ENCODE measurements around the gene KCNMA1. TPM values are rescaled to one million over a fixed set of nuclear protein-coding genes. Genes with fewer than 3 reads are reported as not detected.

Gene KCNMA1
- total and polyA plus RNA-seq, 10 donors: 9.3 to 114 (median 51.5) TPM

DNA sequence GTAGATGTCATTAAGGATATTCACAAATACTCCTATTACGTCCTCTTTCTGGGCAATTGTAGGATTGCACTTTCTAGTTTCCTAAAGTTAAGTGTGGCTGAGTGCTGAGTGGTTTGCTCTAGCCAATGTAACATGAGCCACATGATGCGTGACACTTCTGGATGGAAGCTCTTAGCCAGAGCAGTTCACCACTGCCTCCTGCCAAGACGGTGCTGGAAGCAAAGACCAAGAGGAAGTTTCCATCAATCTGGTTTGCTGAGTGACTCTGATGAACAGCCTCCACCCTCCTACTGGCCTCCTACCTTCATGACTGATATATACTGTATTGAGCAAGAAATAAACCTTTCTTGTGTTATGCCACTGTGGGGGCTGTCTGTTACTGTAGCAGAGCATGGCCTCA is 318.1 kb downstream of the KCNMA1 start:
- Histone ChIP-seq H3K4me1 (no peaks in the 10 kb centered on the region), H3K4me3 (no peak overlapping the region), H3K27me3 (replicated peaks in 1 of 7) (no peaks in the 10 kb centered on the region), H3K27ac (no peak overlapping the region), H3K9me3 (no peaks in the 10 kb centered on the region), H3K36me3 (no peaks in the 10 kb centered on the region)
- no peak for TF ChIP-seq POLR2AphosphoS5 (IDR thresholded peaks at IDR 0.05)
- no peak for TF ChIP-seq POLR2A (IDR thresholded peaks at IDR 0.05)
- TF ChIP-seq, protein P1, sequence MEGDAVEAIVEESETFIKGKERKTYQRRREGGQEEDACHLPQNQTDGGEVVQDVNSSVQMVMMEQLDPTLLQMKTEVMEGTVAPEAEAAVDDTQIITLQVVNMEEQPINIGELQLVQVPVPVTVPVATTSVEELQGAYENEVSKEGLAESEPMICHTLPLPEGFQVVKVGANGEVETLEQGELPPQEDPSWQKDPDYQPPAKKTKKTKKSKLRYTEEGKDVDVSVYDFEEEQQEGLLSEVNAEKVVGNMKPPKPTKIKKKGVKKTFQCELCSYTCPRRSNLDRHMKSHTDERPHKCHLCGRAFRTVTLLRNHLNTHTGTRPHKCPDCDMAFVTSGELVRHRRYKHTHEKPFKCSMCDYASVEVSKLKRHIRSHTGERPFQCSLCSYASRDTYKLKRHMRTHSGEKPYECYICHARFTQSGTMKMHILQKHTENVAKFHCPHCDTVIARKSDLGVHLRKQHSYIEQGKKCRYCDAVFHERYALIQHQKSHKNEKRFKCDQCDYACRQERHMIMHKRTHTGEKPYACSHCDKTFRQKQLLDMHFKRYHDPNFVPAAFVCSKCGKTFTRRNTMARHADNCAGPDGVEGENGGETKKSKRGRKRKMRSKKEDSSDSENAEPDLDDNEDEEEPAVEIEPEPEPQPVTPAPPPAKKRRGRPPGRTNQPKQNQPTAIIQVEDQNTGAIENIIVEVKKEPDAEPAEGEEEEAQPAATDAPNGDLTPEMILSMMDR (IDR thresholded peaks at IDR 0.05 in 8 of 11, conservative IDR thresholded peaks at IDR 0.05 in 3 of 11): no peak
- intact Hi-C loops (cut with DNase I; ENCODE audit: low total_unique reads): no loop called here
- WGBS, 5 donors: 65 to 76% (median 71%) methylated on average over 3 of the region's 3 CpGs
- DNase-seq: no peak

DNA sequence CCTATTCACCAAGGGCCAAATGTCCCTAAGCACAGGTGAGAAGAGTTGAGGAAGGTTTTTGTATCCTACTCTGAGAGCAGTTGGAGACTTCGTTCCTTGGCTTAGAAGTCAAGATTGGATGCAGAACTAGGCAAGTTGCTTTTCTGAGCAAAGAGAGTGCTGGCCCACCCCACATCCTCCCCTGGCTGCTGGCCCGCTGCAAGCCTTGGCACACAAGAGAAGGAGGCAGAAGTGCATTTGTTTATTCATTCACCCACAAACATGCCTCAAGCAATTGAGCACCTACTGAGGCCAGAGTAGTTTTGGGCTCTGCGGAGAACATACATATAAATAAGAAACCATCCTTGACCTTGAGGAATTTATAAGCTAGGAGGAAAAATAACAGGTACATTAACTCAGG is 318.9 kb downstream of the KCNMA1 start:
- H3K27me3 ChIP-seq (replicated peaks in 1 of 7): no peaks in the 10 kb centered on the region
- H3K9me3 ChIP-seq: no peaks in the 10 kb centered on the region
- no peak overlapping the region for H3K4me3 ChIP-seq
- no peak overlapping the region for H3K27ac ChIP-seq
- DNase-seq: no peak
- no peaks in the 10 kb centered on the region for H3K4me1 ChIP-seq
- intact Hi-C loops (cut with DNase I; ENCODE audit: low total_unique reads): no loop called here
- TF ChIP-seq POLR2A (IDR thresholded peaks at IDR 0.05): no peak
- TF ChIP-seq, protein P1 (IDR thresholded peaks at IDR 0.05 in 8 of 11, conservative IDR thresholded peaks at IDR 0.05 in 3 of 11): no peak
- TF ChIP-seq POLR2AphosphoS5 (IDR thresholded peaks at IDR 0.05): no peak
- 82 to 95% (median 88%) methylated on average over 3 of the region's 3 CpGs for WGBS, 5 donors
- no peaks in the 10 kb centered on the region for H3K36me3 ChIP-seq

DNA sequence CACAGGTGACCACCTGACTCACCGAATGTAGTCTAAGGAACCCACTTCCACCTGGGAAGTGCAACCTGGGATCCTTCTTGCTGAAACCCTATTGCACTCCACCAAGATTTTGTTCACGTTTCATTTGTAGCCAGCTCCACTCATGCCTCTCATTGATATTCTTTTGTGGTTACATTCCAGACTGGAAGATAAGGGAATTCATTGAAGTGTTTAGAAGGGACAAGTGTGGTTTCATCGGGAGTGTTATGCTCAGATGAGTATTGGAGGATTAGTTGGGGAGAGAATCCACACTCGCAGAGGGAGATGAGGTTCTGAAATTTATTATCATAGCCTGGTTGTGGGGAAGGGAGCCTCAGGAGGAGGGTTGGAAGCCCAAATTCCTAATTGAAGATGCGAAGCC is 320.4 kb downstream of the KCNMA1 start:
- no peaks in the 10 kb centered on the region for H3K4me1 ChIP-seq
- no peaks in the 10 kb centered on the region for H3K36me3 ChIP-seq
- intact Hi-C loops (cut with DNase I; ENCODE audit: low total_unique reads): no loop called here
- H3K27ac ChIP-seq: no peak overlapping the region
- no peaks in the 10 kb centered on the region for H3K27me3 ChIP-seq (replicated peaks in 1 of 7)
- no peaks in the 10 kb centered on the region for H3K9me3 ChIP-seq
- WGBS, 5 donors: 69 to 88% (median 84%) methylated on average over 5 of the region's 5 CpGs
- no peak for DNase-seq
- TF ChIP-seq POLR2A (IDR thresholded peaks at IDR 0.05) (no peak), POLR2AphosphoS5 (IDR thresholded peaks at IDR 0.05) (no peak)
- TF ChIP-seq, protein P1 (IDR thresholded peaks at IDR 0.05 in 8 of 11, conservative IDR thresholded peaks at IDR 0.05 in 3 of 11): no peak
- H3K4me3 ChIP-seq: no peak overlapping the region

DNA sequence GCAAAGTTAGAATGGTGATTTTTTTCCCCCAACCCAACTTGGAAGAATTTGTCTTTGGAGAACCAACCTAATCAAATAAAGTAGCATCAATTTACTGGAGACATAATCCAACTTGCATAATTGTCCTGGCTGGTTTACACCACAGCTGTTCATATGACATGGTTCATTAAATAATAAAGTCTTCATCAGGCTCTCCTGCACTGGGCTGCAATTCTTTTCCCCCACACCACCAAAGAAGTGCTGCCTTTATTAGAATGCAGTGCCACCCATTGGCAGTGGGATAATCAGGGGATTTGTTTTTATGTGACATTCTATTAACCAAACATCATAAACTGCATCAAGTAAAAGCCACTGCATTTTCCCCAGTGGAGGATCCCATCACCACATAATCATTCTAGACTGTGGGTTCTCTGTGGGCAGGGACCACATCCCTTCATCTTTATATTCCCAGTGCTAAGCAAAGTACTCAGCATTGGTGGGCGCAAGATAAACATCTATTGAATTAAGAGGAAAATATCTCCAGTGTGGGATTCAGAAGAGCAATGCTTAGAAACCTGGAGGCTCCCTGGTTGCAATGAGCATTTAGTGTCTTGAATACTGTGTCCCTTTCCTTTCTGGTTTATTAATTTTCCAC is 322.0 kb downstream of the KCNMA1 start:
- 86 to 97% (median 94%) methylated on average over 1 of the region's 1 CpG for WGBS, 5 donors

More for the DNA sequence above, 322.0 kb downstream of the KCNMA1 start:
- Histone ChIP-seq H3K36me3 (no peaks in the 10 kb centered on the region), H3K27ac (no peak overlapping the region), H3K4me3 (no peak overlapping the region), H3K27me3 (replicated peaks in 1 of 7) (peaks cover 0 to 5% (median 0%) of the 10 kb centered on the region in 7 donors), H3K9me3 (no peaks in the 10 kb centered on the region), H3K4me1 (no peaks in the 10 kb centered on the region)
- DNase-seq: no peak
- TF ChIP-seq POLR2A (IDR thresholded peaks at IDR 0.05) (no peak), POLR2AphosphoS5 (IDR thresholded peaks at IDR 0.05) (no peak)
- TF ChIP-seq, protein P1 (IDR thresholded peaks at IDR 0.05 in 8 of 11, conservative IDR thresholded peaks at IDR 0.05 in 3 of 11): no peak
- intact Hi-C loops (cut with DNase I; ENCODE audit: low total_unique reads): no loop called here
